ENCODE results near the gene MRPL3.

GRCh38 chr3:131530843-131531242, 28.1 kb upstream of the MRPL3 start:
- TF ChIP-seq SP1 (IDR thresholded peaks at IDR 0.05; ENCODE audit: low read depth), result no peak
- no peak for TF ChIP-seq EZH2 (IDR thresholded peaks at IDR 0.05)
- no peak for TF ChIP-seq CTCF (IDR thresholded peaks at IDR 0.05 in 2 of 3, conservative IDR thresholded peaks at IDR 0.05 in 1 of 3; ENCODE audit: borderline replicate concordance in 1 of 3, insufficient read depth in 1 of 3, low read depth in 2 of 3, low read length in 2 of 3)
- no peak for TF ChIP-seq POLR2A (IDR thresholded peaks at IDR 0.05; ENCODE audit: borderline replicate concordance, extremely low read depth, insufficient read depth, insufficient read length)
- no peak for TF ChIP-seq EZH2phosphoT487 (IDR thresholded peaks at IDR 0.05; ENCODE audit: borderline replicate concordance)
- TF ChIP-seq ZBTB33 (IDR thresholded peaks at IDR 0.05; ENCODE audit: extremely low read depth, insufficient replicate concordance, low read length), result no peak
- no peak for TF ChIP-seq JUND (IDR thresholded peaks at IDR 0.05)
- no peak for TF ChIP-seq YY1 (IDR thresholded peaks at IDR 0.05; ENCODE audit: extremely low read depth, insufficient replicate concordance, low read depth, low read length)
- no peak for TF ChIP-seq POLR2AphosphoS5 (IDR thresholded peaks at IDR 0.05; ENCODE audit: low read depth, low read length)

Data from HCT116 (cell line).